ENCODE results near the gene FANCE.
"Not testable (repeated sequence)": the region's sequence is repeated elsewhere in the genome, so short reads cannot be mapped to it uniquely, and the experiment has no call there.

The FANCE gene

GRCh38 chr6:35496841-35497570 lies 44.9 kb downstream of the FANCE start, which contains the start of gene TEAD3:
Gene TEAD3, minus strand, starts transcription at chr6:35497079.
- DNase-seq (ENCODE audit: low read depth in 4 of 4, low spot score in 1 of 4): peak in 2 of 4 experiments; percentile 31 to 37

GRCh38 chr6:35497571-35498421 lies 45.7 kb downstream of the FANCE start:
- peak in 3 of 4 experiments; percentile 25 to 37 (median 36) for DNase-seq (ENCODE audit: low read depth in 4 of 4, low spot score in 1 of 4)

- DNase-seq (ENCODE audit: low read depth in 4 of 4, low spot score in 1 of 4): no peak
Observed at GRCh38 chr6:35498422-35499067, 46.4 kb downstream of the FANCE start.

GRCh38 chr6:35499372-35499771 lies 47.2 kb downstream of the FANCE start:
- no peak for DNase-seq (ENCODE audit: low read depth in 4 of 4, low spot score in 1 of 4)

- DNase-seq (ENCODE audit: low read depth in 4 of 4, low spot score in 1 of 4): no peak
Observed at GRCh38 chr6:35500782-35501181, 48.6 kb downstream of the FANCE start.

GRCh38 chr6:35501784-35502183 lies 49.6 kb downstream of the FANCE start:
- no peak for DNase-seq (ENCODE audit: low read depth in 4 of 4, low spot score in 1 of 4)

- no peak for DNase-seq (ENCODE audit: low read depth in 4 of 4, low spot score in 1 of 4)
Observed at GRCh38 chr6:35503534-35503933, 51.4 kb downstream of the FANCE start.

GRCh38 chr6:35505999-35506412 lies 53.9 kb downstream of the FANCE start:
- DNase-seq (ENCODE audit: low read depth in 4 of 4, low spot score in 1 of 4): no peak

- no peak for DNase-seq (ENCODE audit: low read depth in 4 of 4, low spot score in 1 of 4)
Observed at GRCh38 chr6:35506536-35506935, 54.4 kb downstream of the FANCE start.

GRCh38 chr6:35507221-35507620 lies 55.1 kb downstream of the FANCE start:
- no peak for DNase-seq (ENCODE audit: low read depth in 4 of 4, low spot score in 1 of 4)

- DNase-seq (ENCODE audit: low read depth in 4 of 4, low spot score in 1 of 4): no peak
Observed at GRCh38 chr6:35508027-35508426, 55.9 kb downstream of the FANCE start.

- DNase-seq (ENCODE audit: low read depth in 4 of 4, low spot score in 1 of 4): no peak
Observed at GRCh38 chr6:35508542-35508941, 56.4 kb downstream of the FANCE start.

GRCh38 chr6:35510916-35511561 lies 58.9 kb downstream of the FANCE start:
- no peak for DNase-seq (ENCODE audit: low read depth in 4 of 4, low spot score in 1 of 4)

- DNase-seq (ENCODE audit: low read depth in 4 of 4, low spot score in 1 of 4): no peak
Observed at GRCh38 chr6:35511562-35511941, 59.4 kb downstream of the FANCE start.

GRCh38 chr6:35512006-35512405 lies 59.9 kb downstream of the FANCE start:
- no peak for DNase-seq (ENCODE audit: low read depth in 4 of 4, low spot score in 1 of 4)

GRCh38 chr6:35512740-35513139 lies 60.6 kb downstream of the FANCE start, which contains the start of gene TULP1:
Gene TULP1, minus strand, starts transcription at chr6:35512896. Its CDS starts 38 bp downstream, at chr6:35512858.
- DNase-seq (ENCODE audit: low read depth in 4 of 4, low spot score in 1 of 4): no peak

GRCh38 chr6:35514587-35514986 lies 62.4 kb downstream of the FANCE start:
- DNase-seq (ENCODE audit: low read depth in 4 of 4, low spot score in 1 of 4): no peak

GRCh38 chr6:35515939-35516338 lies 63.8 kb downstream of the FANCE start:
- DNase-seq (ENCODE audit: low read depth in 4 of 4, low spot score in 1 of 4): not testable (repeated sequence)
